Endodermal cell (in vitro differentiated cells): Measurements from ENCODE around the gene HS3ST3B1. TPM values are rescaled to one million over a fixed set of nuclear protein-coding genes. Genes with fewer than 3 reads are reported as not detected.

Experiments
- DNase-seq: peaks from one replicate; pipeline ENCODE4 v3.0.0-alpha.2; 2017
- H3K27ac ChIP-seq: 2 replicates; pipeline ENCODE4 v1.5.1; 2013; ENCODE audit warnings: mild to moderate bottlenecking, low read depth, low read length, moderate library complexity
- H3K27me3 ChIP-seq: 2 replicates; pipeline ENCODE4 v1.6.1; 2013; ENCODE audit warnings: mild to moderate bottlenecking, low read length, moderate library complexity; ENCODE audit not compliant: insufficient read depth, control insufficient read depth, poor library complexity, severe bottlenecking
- H3K36me3 ChIP-seq: 2 replicates; pipeline ENCODE4 v1.7.0; 2013; ENCODE audit warnings: mild to moderate bottlenecking, low read length, moderate library complexity; ENCODE audit not compliant: control insufficient read depth, insufficient read depth
- H3K4me1 ChIP-seq: one replicate; pipeline ENCODE4 v1.7.0; 2013; ENCODE audit warnings: low read length; ENCODE audit not compliant: control insufficient read depth, insufficient read depth
- H3K4me3 ChIP-seq: 2 replicates; pipeline ENCODE4 v1.5.1; 2013; ENCODE audit warnings: mild to moderate bottlenecking, low read length, moderate library complexity
- H3K9ac ChIP-seq: 2 replicates; pipeline ENCODE4 v1.6.1; 2013; ENCODE audit warnings: mild to moderate bottlenecking, low read length, moderate library complexity; ENCODE audit not compliant: poor library complexity, severe bottlenecking; ENCODE audit errors: extremely low read depth
- H3K9me3 ChIP-seq: 2 replicates; pipeline ENCODE4 v1.6.1; 2013; ENCODE audit warnings: mild to moderate bottlenecking, low read length, moderate library complexity; ENCODE audit not compliant: control insufficient read depth
- H3K27ac Mint-ChIP-seq: 2 replicates; pipeline ENCODE4 v1.8.0; 2020; ENCODE audit warnings: mixed read lengths
- H3K27me3 Mint-ChIP-seq: 2 replicates; pipeline ENCODE4 v1.8.0; 2021; ENCODE audit warnings: mild to moderate bottlenecking, mixed read lengths; ENCODE audit not compliant: insufficient read depth
- H3K36me3 Mint-ChIP-seq: 2 replicates; pipeline ENCODE4 v1.8.0; 2020; ENCODE audit warnings: low read depth, mixed read lengths
- H3K4me1 Mint-ChIP-seq: 2 replicates; pipeline ENCODE4 v1.8.0; 2020; ENCODE audit warnings: mixed read lengths
- H3K4me3 Mint-ChIP-seq: 2 replicates; pipeline ENCODE4 v1.8.0; 2020; ENCODE audit warnings: mild to moderate bottlenecking, moderate library complexity, mixed read lengths
- H3K9me3 Mint-ChIP-seq: 2 replicates; pipeline ENCODE4 v1.8.0; 2020; ENCODE audit warnings: mild to moderate bottlenecking, mixed read lengths
- CTCF ChIP-seq: fragments of 200-600 bp; sonication (generic); conservative IDR thresholded peaks from 2 replicates; pipeline ENCODE4 v1.5.0; 2021; ENCODE audit warnings: antibody characterized with exemption, mild to moderate bottlenecking
- WGBS, 2 experiments: methylation state at CpG; one replicate each; pipeline versions ENCODE4 v1.1.5 to v1.1.7; 2013; ENCODE audit warnings: missing lambda C conversion rate in 2 of 2, mixed read lengths in 1 of 2; ENCODE audit not compliant: insufficient coverage in 1 of 2, insufficient read length in 1 of 2; 5-methylcytosine and 5-hydroxymethylcytosine counted together
- total RNA-seq, 2 donors: library from RNA; stranded (reverse); fragmentation: NEBNext Ultra II Directional in 1 of 2; extraction: Animal tissue kit (Norgen Biotek cat#: 25700) in 1 of 2; gene quantifications; 2 replicates in 1 of 2; 3 replicates in 1 of 2; pipeline ENCODE4 v1.2.1, GENCODE V29; 2021

HS3ST3B1 gene
- total RNA-seq, 2 donors from 2014 or later = 5.6 to 6.9 TPM

GRCh38 chr17:14376666-14377065 is 75.8 kb downstream of the HS3ST3B1 start:
- WGBS, 2 experiments = 88 to 98% methylated on average over 1 to 3 of the region's 3 CpGs
- Histone ChIP-seq H3K9ac (no peak overlapping the region), H3K4me1 (peaks cover 7% of the 10 kb centered on the region), H3K9me3 (no peaks in the 10 kb centered on the region), H3K36me3 (no peaks in the 10 kb centered on the region), H3K27ac (no peak overlapping the region), H3K4me3 (no peak overlapping the region), H3K27me3 (no peaks in the 10 kb centered on the region)
- Mint-ChIP-seq H3K36me3 (no peaks in the 10 kb centered on the region), H3K4me1 (peaks cover 15% of the 10 kb centered on the region), H3K27me3 (no peaks in the 10 kb centered on the region), H3K27ac (no peak overlapping the region), H3K9me3 (no peaks in the 10 kb centered on the region), H3K4me3 (no peak overlapping the region)
- no peak for TF ChIP-seq CTCF
- no peak for DNase-seq

- Histone ChIP-seq H3K27me3 (no peaks in the 10 kb centered on the region), H3K27ac (no peak overlapping the region), H3K9ac (no peak overlapping the region), H3K36me3 (no peaks in the 10 kb centered on the region), H3K9me3 (no peaks in the 10 kb centered on the region), H3K4me3 (no peak overlapping the region), H3K4me1 (no peaks in the 10 kb centered on the region)
- H3K36me3 Mint-ChIP-seq = no peaks in the 10 kb centered on the region
- no peak overlapping the region for H3K27ac Mint-ChIP-seq
- TF ChIP-seq CTCF = no peak
- H3K4me1 Mint-ChIP-seq = no peaks in the 10 kb centered on the region
- H3K9me3 Mint-ChIP-seq = no peaks in the 10 kb centered on the region
- no peak for DNase-seq
- H3K27me3 Mint-ChIP-seq = no peaks in the 10 kb centered on the region
- H3K4me3 Mint-ChIP-seq = no peak overlapping the region
- WGBS, 2 experiments = 94 to 97% methylated on average over 4 to 6 of the region's 6 CpGs
Measured at GRCh38 chr17:14381606-14382005, 80.7 kb downstream of the HS3ST3B1 start.

- Mint-ChIP-seq H3K27me3 (no peaks in the 10 kb centered on the region), H3K9me3 (peaks cover 2% of the 10 kb centered on the region), H3K4me3 (no peak overlapping the region), H3K4me1 (peaks cover 10% of the 10 kb centered on the region), H3K27ac (no peak overlapping the region), H3K36me3 (no peaks in the 10 kb centered on the region)
- DNase-seq = no peak
- TF ChIP-seq CTCF = no peak
- no peak overlapping the region for H3K27ac ChIP-seq
- H3K9me3 ChIP-seq = peaks cover 15% of the 10 kb centered on the region
- no peaks in the 10 kb centered on the region for H3K27me3 ChIP-seq
- WGBS, 2 experiments = 81 to 95% methylated on average over 3 to 7 of the region's 7 CpGs
- peaks cover 5% of the 10 kb centered on the region for H3K4me1 ChIP-seq
- no peak overlapping the region for H3K4me3 ChIP-seq
- H3K36me3 ChIP-seq = no peaks in the 10 kb centered on the region
- H3K9ac ChIP-seq = no peak overlapping the region
Measured at GRCh38 chr17:14387036-14387435, 86.2 kb downstream of the HS3ST3B1 start.
